CD4-positive, alpha-beta T cell treated with Interleukin-1 beta for 1 hour (primary cell): ENCODE measurements around the gene PDE4B.

Source experiments
- DNase-seq, 2 donors: peaks; one replicate each; pipeline ENCODE4 v3.0.0-alpha.2; 2020 to 2022

Gene PDE4B

GRCh38 chr1:65792669-65793358 lies at the start of gene PDE4B:
PDE4B (plus strand) TSS chr1:65792895.
- DNase-seq = no peak

DNA sequence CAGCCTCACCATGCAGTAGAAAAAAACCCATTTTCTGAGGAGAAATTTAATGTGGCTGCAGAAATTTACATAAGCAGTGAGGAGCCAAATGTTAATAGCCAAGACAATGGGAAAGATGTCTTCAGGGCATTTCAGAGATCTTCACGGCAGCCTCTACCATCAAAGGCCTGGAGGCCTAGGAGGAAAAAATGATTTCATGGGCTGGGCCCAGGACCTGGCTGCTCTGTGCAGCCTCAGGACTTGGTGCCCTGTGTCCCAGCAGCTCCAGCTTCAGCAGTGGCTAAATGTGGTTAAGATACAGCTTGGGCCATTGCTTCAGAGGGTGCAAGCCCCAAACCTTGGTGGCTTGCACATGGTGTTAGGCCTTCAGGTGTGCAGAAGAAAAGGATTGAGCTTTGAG lies 48.0 kb upstream of the PDE4B start:
- no peak for DNase-seq

GRCh38 chr1:65751961-65752360 lies 40.7 kb upstream of the PDE4B start:
- no peak for DNase-seq

GRCh38 chr1:65756616-65757015 lies 36.1 kb upstream of the PDE4B start:
- DNase-seq = no peak

GRCh38 chr1:65757531-65757930 lies 35.2 kb upstream of the PDE4B start:
- DNase-seq = no peak

DNA sequence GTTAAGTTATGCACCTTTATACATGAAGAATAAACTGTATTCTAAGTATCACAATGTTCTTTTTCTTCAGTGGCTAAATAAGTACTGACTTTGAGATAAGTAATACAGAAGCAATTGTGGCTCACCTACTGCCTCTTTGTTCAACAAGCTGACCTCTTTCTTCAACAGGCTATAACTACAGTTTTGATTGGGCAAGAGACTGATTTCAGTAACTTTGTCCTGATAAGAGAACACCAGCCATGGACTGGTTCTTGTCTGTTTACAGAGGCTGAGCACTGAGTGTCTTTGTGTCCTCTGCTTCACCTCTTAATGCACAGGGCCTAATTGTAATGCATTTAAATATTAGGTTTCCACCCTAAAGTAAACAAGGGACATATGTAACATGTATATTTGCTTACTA lies 34.6 kb upstream of the PDE4B start:
- no peak for DNase-seq

- no peak for DNase-seq
Measured at GRCh38 chr1:65759516-65759915, 33.2 kb upstream of the PDE4B start.

DNA sequence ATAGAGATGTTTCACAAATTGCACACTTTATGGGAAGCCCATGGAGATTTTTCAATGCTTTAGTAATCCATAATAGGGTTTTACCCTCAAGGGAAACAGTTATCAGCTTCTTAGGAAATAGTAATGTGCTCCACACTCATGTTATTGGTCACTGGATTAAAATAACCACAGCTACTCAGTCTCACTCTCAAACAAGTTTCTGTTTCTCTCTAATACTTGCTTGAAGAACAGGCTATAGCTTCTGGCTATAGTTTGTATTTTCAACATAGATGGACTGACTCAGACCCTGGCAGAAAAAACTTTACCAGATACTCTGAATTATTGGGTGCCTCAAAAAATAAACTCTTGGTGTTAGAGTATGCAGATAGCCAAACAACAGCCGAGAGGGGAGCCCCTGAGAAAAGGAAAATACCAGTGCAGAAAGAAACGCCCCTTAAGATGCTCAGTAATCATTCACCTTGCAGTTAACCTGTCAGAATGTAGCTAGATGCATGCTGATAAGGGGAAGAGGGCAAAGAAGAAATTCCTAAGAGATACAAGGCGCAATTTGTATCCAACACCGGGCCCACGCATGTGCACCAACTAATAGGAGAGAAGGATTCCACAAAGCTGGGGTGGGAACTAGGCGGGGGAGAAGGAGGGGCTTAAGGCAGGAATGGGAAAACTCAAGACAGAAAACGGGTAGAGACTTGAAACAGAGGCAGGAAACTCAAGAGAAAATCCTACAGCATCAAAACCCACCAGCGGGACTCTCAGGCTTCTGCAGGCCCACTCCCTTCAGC lies 30.4 kb upstream of the PDE4B start:
- no peak for DNase-seq

DNA sequence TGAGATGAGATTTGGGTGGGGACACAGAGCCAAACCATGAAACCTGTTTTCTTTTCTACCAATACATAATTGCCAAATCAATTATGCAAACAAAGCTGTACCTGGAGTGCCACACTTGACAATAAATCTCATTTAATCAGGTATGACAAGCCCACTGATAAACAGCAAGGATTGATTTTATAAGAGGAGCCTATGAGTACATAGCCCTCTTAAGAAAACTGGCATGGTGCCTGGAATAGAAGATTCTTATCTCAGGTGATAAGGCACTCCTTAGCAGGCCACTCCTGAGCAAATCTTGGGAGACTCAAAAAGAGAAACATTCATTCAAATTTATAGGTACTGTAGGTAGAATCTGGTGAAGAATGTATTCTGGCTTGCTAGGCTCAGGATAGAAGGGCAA lies 28.6 kb upstream of the PDE4B start:
- no peak for DNase-seq

- DNase-seq = no peak
Measured at GRCh38 chr1:65765631-65766030, 27.1 kb upstream of the PDE4B start.

DNA sequence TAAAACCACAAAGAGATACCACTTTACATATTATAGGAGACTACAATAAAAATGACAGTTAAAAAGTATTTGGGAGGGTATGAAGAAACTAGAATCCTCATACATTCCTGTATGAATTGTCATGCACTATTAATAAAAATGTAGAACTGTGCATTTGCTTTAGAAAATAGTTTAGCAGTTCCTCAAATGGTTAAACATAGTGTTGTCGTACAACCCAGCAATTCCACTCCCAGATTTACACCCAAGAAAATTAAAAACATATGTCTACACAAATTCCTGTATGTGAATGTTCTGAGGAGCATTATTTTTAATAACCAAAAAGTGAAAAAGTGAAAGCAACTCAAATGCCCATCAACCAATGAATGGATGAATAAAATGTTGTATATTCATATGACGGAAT lies 23.1 kb upstream of the PDE4B start:
- no peak for DNase-seq

DNA sequence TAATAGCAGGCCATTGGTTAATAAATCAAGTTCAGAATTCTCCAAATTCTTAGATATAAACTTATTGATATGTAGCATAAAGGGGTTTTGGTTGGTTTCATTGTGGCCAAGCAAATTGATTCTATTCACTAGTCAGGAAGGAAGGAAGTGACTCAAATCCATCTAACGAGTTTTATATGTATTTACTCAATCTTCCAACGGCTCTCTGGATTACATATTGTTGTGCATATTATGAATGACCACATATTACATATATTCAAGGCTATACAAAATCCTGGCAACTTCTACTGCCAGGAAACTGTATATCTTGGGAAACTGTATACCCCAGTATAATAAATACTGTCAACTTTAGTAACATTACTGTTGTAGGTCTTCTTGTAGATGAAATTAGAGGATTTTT lies 20.1 kb upstream of the PDE4B start:
- no peak for DNase-seq

DNA sequence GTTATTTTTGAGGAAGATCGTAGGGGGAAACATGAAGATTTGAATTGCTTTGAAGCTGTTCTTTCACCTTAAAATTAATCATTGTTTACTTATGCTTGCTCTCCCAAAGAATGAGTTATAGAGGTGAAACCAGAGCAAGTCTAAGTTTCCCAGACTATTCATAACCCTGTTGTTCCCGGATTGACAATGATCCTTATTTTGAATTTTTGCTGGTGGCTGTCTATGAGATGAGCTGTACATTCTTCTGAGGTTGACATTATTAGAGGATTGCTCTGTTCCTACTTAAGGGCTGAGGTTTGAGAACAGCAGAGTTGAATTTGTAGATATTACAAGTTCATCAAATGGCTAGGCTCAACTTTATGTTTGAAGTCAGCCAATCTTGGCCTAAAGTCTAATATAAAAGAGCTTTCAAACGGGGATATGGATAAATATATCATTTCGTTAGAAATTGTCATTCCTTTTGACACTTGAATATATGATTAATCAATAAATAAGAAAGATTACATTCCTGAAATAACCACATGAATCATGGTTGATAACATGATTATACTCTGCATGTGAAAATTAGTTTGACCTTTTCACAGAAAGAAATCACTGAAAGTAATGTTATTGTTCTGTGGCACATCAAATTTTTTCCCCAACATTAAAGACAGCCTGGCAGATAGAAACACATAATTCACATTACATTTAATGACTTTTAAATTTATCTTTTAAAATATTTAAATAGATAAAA lies 19.1 kb upstream of the PDE4B start:
- no peak for DNase-seq

GRCh38 chr1:65788762-65789161 lies 3.9 kb upstream of the PDE4B start:
- DNase-seq = no peak

DNA sequence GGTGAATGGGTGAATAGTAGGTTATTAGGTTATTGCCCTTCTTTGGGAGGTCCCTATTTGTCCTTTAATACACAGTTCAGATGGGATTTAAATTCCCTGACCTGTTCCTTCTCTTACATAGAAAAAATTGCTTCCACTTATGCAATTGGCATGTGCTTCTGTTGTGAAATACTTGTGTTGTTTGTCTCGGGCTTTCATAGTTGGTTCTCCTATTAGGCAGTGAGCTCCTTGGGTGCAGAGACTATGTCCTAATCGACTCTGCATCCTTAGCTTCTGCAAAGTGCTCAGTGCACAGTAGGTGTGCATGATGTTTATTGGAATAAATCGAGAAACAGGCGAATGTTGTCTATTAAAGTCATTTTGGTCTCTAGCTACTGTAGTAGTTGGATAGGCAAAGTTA lies 1.3 kb upstream of the PDE4B start:
- DNase-seq = no peak

- no peak for DNase-seq
Measured at GRCh38 chr1:65791801-65792668, 660 bp upstream of the PDE4B start.

DNA sequence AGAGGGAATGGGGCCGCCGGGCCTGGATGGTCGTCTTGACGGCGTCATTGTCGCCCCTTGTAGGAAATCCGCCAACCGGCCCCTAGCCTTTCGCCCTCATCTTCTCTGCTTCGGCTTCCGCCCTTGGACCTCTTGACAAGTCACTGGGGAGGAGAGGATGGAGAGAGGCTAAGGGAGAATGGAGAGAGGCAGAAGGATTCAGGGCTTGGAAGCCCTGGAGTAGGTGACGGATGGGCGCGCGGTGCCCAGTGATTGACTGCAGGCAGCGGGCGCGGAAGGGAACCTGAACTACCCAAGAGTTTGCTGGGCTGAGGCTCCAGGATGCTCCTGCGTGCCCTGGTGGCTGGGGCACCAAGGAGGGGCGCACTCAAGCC lies 651 bp downstream of the PDE4B start:
- DNase-seq = no peak

DNA sequence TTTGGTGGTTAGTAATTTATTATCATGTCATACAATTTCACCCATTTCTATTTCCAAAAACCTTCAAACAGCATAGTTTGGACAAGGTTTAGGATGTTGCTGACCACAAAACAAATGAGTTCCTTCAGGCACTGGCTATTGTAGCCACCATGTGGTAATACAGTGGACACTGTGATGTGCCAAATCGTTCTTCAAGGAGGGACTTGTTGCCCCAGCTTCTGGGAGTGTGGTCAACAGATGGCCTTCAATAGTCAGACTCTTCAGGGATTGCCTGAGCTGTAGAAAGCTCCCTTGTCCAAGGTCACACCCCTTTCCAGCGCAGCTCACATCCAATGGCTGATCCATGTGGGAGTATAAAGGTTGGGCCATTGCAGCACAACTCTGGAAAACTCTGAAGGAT lies 2.6 kb downstream of the PDE4B start:
- DNase-seq = no peak

DNA sequence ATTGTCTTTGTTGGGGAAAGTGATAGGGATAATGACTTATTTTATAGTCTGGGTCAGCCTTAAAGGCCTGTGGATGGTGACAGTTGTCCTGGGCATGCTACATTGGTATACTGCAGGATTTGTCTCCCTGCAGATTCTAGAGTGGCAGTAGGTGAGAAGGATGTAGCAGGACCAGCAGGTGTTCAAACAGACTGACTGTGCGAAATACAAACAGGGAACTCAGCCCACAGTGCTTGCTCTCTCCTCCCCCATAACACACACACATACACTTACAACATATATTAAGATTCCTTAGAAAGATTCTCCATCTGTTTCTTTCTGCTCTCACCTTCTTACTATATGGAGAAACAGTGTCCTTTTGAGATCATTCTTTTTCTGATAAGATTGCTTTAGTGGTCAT lies 6.9 kb downstream of the PDE4B start:
- no peak for DNase-seq

DNA sequence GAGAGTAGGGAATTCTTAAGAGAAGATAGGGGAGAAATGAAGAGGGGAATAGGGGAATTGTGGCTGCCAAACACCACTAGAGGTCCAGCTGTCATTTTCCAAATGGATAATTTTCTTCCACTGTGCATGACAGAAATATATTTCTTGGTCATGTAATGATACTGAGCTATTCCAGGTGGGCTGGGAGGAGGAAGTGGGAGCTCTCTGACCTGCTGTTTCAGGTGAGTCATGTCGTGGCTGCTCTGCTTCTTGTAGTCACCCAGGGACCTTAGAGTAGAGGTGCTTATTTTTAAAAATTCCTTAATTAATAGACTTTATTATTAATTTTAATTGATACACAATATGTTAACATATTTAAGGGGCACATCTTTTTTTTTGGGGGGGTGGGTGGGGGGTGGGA lies 11.9 kb downstream of the PDE4B start:
- DNase-seq = no peak

DNA sequence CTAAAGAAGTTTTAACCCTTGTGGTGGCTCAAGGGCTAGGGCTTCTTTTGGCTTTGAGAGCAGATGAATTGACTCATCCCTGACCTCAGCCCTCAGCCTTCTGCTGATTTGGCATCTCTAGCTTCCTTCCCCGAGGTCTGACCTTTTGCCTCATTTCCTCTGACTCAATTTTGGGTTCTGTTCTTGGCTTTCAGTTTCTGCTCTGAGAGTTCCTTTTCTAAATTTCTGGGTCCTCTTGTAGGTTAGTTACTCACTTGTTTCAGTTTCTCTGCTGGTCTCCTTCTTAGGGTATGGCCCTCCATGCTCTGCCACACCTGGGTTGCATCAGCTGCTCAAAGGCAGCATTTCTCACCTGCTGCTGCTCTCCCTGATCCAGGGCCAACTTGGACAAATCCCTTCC lies 19.4 kb downstream of the PDE4B start:
- peak; percentile 29 to 66 for DNase-seq

- DNase-seq = no peak
Measured at GRCh38 chr1:65813956-65814355, 21.3 kb downstream of the PDE4B start.

- DNase-seq = no peak
Measured at GRCh38 chr1:65814752-65815151, 22.1 kb downstream of the PDE4B start.
